ENCODE results near the gene PLD5. TPM values are rescaled to one million over a fixed set of nuclear protein-coding genes. Genes with fewer than 3 reads are reported as not detected.
"Not testable (repeated sequence)": the region's sequence is repeated elsewhere in the genome, so short reads cannot be mapped to it uniquely, and the experiment has no call there.

The PLD5 gene
- total RNA-seq, 1 experiment from 2014 or later = 9.2 TPM

DNA sequence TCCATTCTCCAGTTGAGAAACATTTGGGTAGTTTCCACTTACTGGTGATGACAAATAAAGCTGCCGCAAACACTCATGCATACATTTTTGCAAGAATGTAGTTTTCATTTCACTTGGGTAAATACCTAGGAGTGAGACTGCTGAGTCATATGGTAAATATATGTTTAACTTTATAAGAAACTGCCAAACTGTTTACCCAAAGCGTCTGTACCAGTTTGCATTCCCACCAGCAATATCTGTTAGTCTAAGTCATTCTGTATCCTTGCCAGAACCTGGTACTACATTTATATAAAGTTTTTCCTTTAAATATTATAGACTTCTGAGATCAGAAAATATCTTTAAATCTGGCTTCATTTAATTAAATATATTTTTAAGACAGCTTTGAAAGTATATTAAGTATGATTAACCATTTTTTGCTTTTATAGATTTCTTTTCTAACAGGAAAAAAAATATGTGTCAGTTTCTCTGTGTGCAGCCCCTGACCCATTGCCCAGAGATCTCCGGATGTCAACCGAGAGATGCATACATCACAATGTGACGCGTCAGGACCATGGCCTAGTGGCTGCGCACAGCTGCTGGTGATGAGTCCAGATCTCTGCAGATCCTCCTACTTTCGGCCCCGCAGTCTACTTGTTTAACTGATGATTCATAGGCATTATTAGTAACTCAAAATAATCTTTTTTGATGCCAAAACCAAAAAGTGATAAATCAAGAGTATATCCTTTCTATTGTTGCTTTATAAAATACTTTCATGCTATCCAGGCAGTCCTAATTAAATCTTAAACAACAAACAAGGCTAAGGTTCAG is 298.5 kb downstream of the PLD5 start:
- ChIA-PET POLR2A (ENCODE audit: low non-redundant PET) (no interaction called here), CTCF (no interaction called here)
- BruUV-seq (replicated peaks) = no TSS peak
- H3K4me1 ChIP-seq (ENCODE audit: insufficient read depth, low read length, poor library complexity, severe bottlenecking) = peaks cover 5% of the 10 kb centered on the region
- no peaks in the 10 kb centered on the region for H3K9me3 ChIP-seq (ENCODE audit: low read depth, low read length, poor library complexity, severe bottlenecking)
- H3K4me3 ChIP-seq (ENCODE audit: low read depth, low read length, poor library complexity, severe bottlenecking) = no peak overlapping the region
- no peak for TF ChIP-seq EZH2 (IDR thresholded peaks at IDR 0.05; ENCODE audit: borderline replicate concordance, low read depth, low read length, poor library complexity, severe bottlenecking)
- H3K36me3 ChIP-seq (ENCODE audit: insufficient read depth, low read length, poor library complexity, severe bottlenecking) = no peaks in the 10 kb centered on the region
- H3K27me3 ChIP-seq (replicated peaks; ENCODE audit: insufficient read depth, low read depth, low read length, poor library complexity) = no peaks in the 10 kb centered on the region
- intact Hi-C loops (cut with micrococcal nuclease; ENCODE audit: unreplicated experiment) = loop anchor here (10.0 kb wide), 1 partner anchor 649 kb away; no protein-coding TSS in a partner anchor
- DNase-seq (ENCODE audit: low spot score) = no peak
- no peak overlapping the region for H3K27ac ChIP-seq (ENCODE audit: low read depth, low read length, poor library complexity, severe bottlenecking)

DNA sequence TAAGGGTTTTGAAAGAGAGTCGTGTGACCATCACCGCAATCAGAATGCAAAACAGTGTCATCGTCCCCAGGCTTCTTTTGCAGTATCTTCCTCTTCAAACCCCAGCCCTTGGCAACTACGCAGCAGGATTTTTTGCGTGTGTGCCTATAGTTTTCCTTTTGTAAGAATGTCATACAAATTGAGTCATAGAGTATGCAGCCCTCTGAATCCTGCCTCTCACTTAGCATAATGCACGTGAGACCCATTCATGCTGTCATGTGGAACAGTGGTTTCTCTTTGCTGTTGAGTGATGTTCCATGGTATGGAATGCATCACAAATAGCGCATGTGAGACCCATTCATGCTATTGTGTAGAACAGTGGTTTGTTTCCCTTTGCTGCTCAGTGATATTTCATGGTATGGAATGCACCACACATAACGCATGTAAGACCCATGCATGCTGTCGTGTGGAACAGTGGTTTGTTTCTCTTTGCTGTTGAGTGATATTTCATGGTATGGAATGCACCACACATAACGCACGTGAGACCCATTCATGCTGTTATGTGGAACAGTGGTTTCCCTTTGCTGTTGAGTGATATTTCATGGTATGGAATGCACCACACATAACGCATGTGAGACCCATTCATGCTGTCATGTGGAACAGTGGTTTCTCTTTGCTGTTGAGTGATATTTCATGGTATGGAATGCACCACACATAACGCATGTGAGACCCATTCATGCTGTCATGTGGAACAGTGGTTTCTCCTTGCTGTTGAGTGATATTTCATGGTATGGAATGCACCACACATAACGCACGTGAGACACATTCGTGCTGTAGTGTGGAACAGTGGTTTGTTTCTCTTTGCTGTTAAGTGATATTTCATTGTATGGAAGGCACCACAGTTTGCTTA is 299.4 kb downstream of the PLD5 start:
- H3K36me3 ChIP-seq (ENCODE audit: insufficient read depth, low read length, poor library complexity, severe bottlenecking); H3K4me3 ChIP-seq (ENCODE audit: low read depth, low read length, poor library complexity, severe bottlenecking); H3K4me1 ChIP-seq (ENCODE audit: insufficient read depth, low read length, poor library complexity, severe bottlenecking); H3K27ac ChIP-seq (ENCODE audit: low read depth, low read length, poor library complexity, severe bottlenecking); H3K27me3 ChIP-seq (replicated peaks; ENCODE audit: insufficient read depth, low read depth, low read length, poor library complexity); CTCF ChIA-PET; H3K9me3 ChIP-seq (ENCODE audit: low read depth, low read length, poor library complexity, severe bottlenecking); BruUV-seq (replicated peaks); POLR2A ChIA-PET (ENCODE audit: low non-redundant PET): not testable (repeated sequence)
- intact Hi-C loops (cut with micrococcal nuclease; ENCODE audit: unreplicated experiment) = loop anchor here (10.0 kb wide), 1 partner anchor 650 kb away; no protein-coding TSS in a partner anchor
- peak; percentile 73 for DNase-seq (ENCODE audit: low spot score)

DNA sequence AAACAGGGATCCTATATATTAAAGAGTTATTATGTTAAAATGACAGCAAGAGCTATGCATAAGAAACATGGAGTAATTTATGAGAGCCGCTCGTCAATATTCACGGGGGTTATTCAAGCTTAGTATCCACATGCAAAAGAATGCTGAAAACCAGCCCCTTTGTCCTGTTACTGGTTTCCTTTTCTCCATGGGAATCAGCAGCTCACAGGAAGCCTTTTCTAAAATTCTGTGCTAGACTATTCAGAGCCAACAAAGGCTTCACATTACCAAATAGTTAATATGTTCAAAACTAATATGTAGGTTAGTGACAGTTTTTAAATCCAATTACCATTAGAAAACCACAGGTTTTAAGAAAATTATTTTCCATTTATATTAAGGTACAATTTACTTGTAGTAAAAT is 300.0 kb downstream of the PLD5 start:
- no peaks in the 10 kb centered on the region for H3K27me3 ChIP-seq (replicated peaks; ENCODE audit: insufficient read depth, low read depth, low read length, poor library complexity)
- POLR2A ChIA-PET (ENCODE audit: low non-redundant PET) = no interaction called here
- no peaks in the 10 kb centered on the region for H3K36me3 ChIP-seq (ENCODE audit: insufficient read depth, low read length, poor library complexity, severe bottlenecking)
- H3K4me3 ChIP-seq (ENCODE audit: low read depth, low read length, poor library complexity, severe bottlenecking) = no peak overlapping the region
- intact Hi-C loops (cut with micrococcal nuclease; ENCODE audit: unreplicated experiment) = loop anchor here (10.0 kb wide), 1 partner anchor 650 kb away; no protein-coding TSS in a partner anchor
- H3K27ac ChIP-seq (ENCODE audit: low read depth, low read length, poor library complexity, severe bottlenecking) = no peak overlapping the region
- no TSS peak for BruUV-seq (replicated peaks)
- H3K9me3 ChIP-seq (ENCODE audit: low read depth, low read length, poor library complexity, severe bottlenecking) = no peaks in the 10 kb centered on the region
- CTCF ChIA-PET = no interaction called here
- TF ChIP-seq, protein P1, sequence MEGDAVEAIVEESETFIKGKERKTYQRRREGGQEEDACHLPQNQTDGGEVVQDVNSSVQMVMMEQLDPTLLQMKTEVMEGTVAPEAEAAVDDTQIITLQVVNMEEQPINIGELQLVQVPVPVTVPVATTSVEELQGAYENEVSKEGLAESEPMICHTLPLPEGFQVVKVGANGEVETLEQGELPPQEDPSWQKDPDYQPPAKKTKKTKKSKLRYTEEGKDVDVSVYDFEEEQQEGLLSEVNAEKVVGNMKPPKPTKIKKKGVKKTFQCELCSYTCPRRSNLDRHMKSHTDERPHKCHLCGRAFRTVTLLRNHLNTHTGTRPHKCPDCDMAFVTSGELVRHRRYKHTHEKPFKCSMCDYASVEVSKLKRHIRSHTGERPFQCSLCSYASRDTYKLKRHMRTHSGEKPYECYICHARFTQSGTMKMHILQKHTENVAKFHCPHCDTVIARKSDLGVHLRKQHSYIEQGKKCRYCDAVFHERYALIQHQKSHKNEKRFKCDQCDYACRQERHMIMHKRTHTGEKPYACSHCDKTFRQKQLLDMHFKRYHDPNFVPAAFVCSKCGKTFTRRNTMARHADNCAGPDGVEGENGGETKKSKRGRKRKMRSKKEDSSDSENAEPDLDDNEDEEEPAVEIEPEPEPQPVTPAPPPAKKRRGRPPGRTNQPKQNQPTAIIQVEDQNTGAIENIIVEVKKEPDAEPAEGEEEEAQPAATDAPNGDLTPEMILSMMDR (conservative IDR thresholded peaks at IDR 0.05; ENCODE audit: low read depth, low read length) = no peak
- TF ChIP-seq EZH2 (IDR thresholded peaks at IDR 0.05; ENCODE audit: borderline replicate concordance, low read depth, low read length, poor library complexity, severe bottlenecking) = no peak
- peaks cover 5% of the 10 kb centered on the region for H3K4me1 ChIP-seq (ENCODE audit: insufficient read depth, low read length, poor library complexity, severe bottlenecking)
- peak; percentile 80 for DNase-seq (ENCODE audit: low spot score)

DNA sequence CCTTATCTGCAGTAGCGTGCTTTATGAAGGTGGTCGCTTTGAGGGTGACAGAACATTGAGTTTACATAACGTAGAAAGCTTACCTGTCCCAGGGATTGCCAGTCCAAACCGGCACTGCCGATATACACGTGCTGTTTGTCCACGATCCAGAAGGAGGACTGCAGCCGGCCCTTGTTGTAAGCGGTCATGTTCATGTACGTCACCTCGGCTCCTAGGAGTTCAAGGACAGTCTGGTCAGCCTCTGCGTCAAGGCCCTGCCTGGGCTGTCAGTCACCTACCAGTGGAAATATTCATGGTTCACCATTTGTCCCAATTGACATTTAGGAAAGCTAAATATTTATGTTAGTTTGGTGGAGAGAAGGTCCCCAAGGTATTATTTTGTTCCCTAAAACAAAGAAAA is 304.6 kb downstream of the PLD5 start:
- no peak for TF ChIP-seq EZH2 (IDR thresholded peaks at IDR 0.05; ENCODE audit: borderline replicate concordance, low read depth, low read length, poor library complexity, severe bottlenecking)
- TF ChIP-seq, protein P1 (conservative IDR thresholded peaks at IDR 0.05; ENCODE audit: low read depth, low read length) = no peak
- CTCF ChIA-PET = no interaction called here

More for the DNA sequence above, 304.6 kb downstream of the PLD5 start:
- BruUV-seq (replicated peaks) = no TSS peak
- no peaks in the 10 kb centered on the region for H3K27me3 ChIP-seq (replicated peaks; ENCODE audit: insufficient read depth, low read depth, low read length, poor library complexity)
- no peak for DNase-seq (ENCODE audit: low spot score)
- no peak overlapping the region for H3K4me3 ChIP-seq (ENCODE audit: low read depth, low read length, poor library complexity, severe bottlenecking)
- no peaks in the 10 kb centered on the region for H3K9me3 ChIP-seq (ENCODE audit: low read depth, low read length, poor library complexity, severe bottlenecking)
- POLR2A ChIA-PET (ENCODE audit: low non-redundant PET) = no interaction called here
- no peaks in the 10 kb centered on the region for H3K36me3 ChIP-seq (ENCODE audit: insufficient read depth, low read length, poor library complexity, severe bottlenecking)
- peaks cover 5% of the 10 kb centered on the region for H3K4me1 ChIP-seq (ENCODE audit: insufficient read depth, low read length, poor library complexity, severe bottlenecking)
- no peak overlapping the region for H3K27ac ChIP-seq (ENCODE audit: low read depth, low read length, poor library complexity, severe bottlenecking)
- intact Hi-C loops (cut with micrococcal nuclease; ENCODE audit: unreplicated experiment) = loop anchor here (10.0 kb wide), 1 partner anchor 655 kb away; no protein-coding TSS in a partner anchor
